Breast epithelium (tissue), 4 donors: ENCODE results near the gene CNTNAP2. TPM values are rescaled to one million over a fixed set of nuclear protein-coding genes. Genes with fewer than 3 reads are reported as not detected.

ENCODE experiments used
- DNase-seq, 2 donors: peaks; one replicate each; pipeline ENCODE4 v3.0.0-alpha.2; 2019; ENCODE audit warnings: low spot score in 2 of 2
- H3K27ac ChIP-seq, 2 donors: fragments of 200-600 bp; sonication (generic) in 1 of 2; one replicate each; pipeline ENCODE4 v1.5.1; 2016 to 2019; ENCODE audit warnings: mild to moderate bottlenecking in 1 of 2
- H3K27me3 ChIP-seq, 2 donors: fragments of 200-600 bp; sonication (generic) in 1 of 2; one replicate each; pipeline versions ENCODE4 v1.5.1 to v1.6.0; 2017 to 2019; ENCODE audit warnings: control low read depth in 1 of 2, mild to moderate bottlenecking in 1 of 2
- H3K36me3 ChIP-seq: fragments of 200-600 bp; one replicate; pipeline ENCODE4 v1.5.1; 2019
- H3K4me1 ChIP-seq, 2 donors: fragments of 200-600 bp; sonication (generic); one replicate each; pipeline ENCODE4 v1.5.1; 2016 to 2019; ENCODE audit warnings: control low read depth in 1 of 2
- H3K4me3 ChIP-seq, 3 donors: fragments of 200-600 bp; sonication (generic); 1 replicate in 2 of 3; 2 replicates in 1 of 3; pipeline ENCODE4 v1.5.1; 2016 to 2019; ENCODE audit warnings: mild to moderate bottlenecking in 3 of 3, moderate library complexity in 2 of 3
- H3K9me3 ChIP-seq, 2 donors: fragments of 200-600 bp; sonication (generic) in 1 of 2; one replicate each; pipeline ENCODE4 v1.5.1; 2016 to 2019; ENCODE audit warnings: control low read depth in 1 of 2
- POLR2A ChIP-seq: fragments of 450-650 bp; IDR thresholded peaks from one replicate; pipeline ENCODE4 v1.6.1; 2016; ENCODE audit warnings: antibody characterized with exemption, mild to moderate bottlenecking, moderate library complexity
- POLR2AphosphoS5 ChIP-seq, 3 donors: sonication (generic); formaldehyde crosslinking; IDR thresholded peaks; one replicate each; pipeline ENCODE4 v1.6.1; 2017; ENCODE audit warnings: antibody characterized with exemption in 3 of 3
- intact Hi-C: fragments of 100-400 bp; cut with DNase I; formaldehyde crosslinking; loops from one replicate; pipeline ENCODE4 v1.15.1; 2023; ENCODE audit warnings: low total_unique reads
- total RNA-seq, 3 donors: library from RNA; depleted of rRNA; stranded (reverse); fragments of >200 nt; gene quantifications; one replicate each; pipeline ENCODE4 v1.1.0, GENCODE V29; 2016
- TF ChIP-seq, protein P1 (sequence below), 3 donors: fragments of 450-650 bp; IDR thresholded peaks; one replicate each; pipeline ENCODE4 v1.5.1; 2016 to 2017; ENCODE audit warnings: antibody characterized with exemption in 3 of 3, mild to moderate bottlenecking in 3 of 3, moderate library complexity in 3 of 3

Gene CNTNAP2
- total RNA-seq, 3 donors from 2014 or later: 0.29 to 0.66 TPM; not detected in 1

DNA sequence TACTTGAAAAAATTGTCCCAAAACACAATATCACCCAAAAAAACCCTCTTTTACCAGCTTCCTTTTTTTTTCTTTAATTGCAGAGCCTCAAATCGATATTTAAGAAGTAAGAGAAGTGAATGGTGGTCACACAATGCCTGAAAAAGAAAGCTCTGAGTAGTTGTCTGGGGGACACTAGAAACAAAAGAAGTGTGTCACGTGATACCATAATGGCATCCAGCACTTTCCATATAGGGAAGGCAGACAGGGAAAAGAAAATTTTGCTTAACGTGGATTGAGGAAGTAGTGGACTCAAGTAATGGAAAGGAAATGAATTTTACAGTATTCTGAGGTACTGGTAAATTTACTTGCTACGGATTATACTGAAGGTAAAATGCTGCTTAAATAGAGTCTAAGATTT lies 1708.1 kb downstream of the CNTNAP2 start:
- intact Hi-C loops: no loop called here
- TF ChIP-seq POLR2AphosphoS5 (IDR thresholded peaks at IDR 0.05) (no peak), POLR2A (no peak)
- TF ChIP-seq, protein P1, sequence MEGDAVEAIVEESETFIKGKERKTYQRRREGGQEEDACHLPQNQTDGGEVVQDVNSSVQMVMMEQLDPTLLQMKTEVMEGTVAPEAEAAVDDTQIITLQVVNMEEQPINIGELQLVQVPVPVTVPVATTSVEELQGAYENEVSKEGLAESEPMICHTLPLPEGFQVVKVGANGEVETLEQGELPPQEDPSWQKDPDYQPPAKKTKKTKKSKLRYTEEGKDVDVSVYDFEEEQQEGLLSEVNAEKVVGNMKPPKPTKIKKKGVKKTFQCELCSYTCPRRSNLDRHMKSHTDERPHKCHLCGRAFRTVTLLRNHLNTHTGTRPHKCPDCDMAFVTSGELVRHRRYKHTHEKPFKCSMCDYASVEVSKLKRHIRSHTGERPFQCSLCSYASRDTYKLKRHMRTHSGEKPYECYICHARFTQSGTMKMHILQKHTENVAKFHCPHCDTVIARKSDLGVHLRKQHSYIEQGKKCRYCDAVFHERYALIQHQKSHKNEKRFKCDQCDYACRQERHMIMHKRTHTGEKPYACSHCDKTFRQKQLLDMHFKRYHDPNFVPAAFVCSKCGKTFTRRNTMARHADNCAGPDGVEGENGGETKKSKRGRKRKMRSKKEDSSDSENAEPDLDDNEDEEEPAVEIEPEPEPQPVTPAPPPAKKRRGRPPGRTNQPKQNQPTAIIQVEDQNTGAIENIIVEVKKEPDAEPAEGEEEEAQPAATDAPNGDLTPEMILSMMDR (IDR thresholded peaks at IDR 0.05): no peak
- Histone ChIP-seq H3K4me3 (no peak overlapping the region), H3K27me3 (no peaks in the 10 kb centered on the region), H3K9me3 (no peaks in the 10 kb centered on the region), H3K27ac (no peak overlapping the region), H3K4me1 (no peaks in the 10 kb centered on the region), H3K36me3 (no peaks in the 10 kb centered on the region)
- no peak for DNase-seq

DNA sequence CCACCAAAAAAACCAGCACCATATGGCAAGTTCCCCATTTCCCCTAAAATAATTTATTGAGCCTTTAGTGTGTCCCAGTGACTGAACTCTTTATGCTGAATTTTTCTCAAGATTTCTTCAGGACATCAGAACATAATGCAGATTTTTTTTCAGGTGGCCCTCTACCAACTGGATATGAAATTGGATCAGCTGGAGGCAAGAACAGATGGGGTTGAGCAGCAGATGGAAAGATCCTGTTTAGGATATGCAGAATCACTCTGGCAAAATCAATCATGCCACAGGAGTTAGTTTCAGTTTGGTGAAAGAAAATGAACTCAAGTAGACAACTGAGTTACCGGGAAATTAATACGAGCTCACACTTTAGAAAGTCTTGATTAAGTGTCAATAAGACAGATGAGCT lies 1712.4 kb downstream of the CNTNAP2 start:
- DNase-seq: no peak
- Histone ChIP-seq H3K36me3 (no peaks in the 10 kb centered on the region), H3K9me3 (no peaks in the 10 kb centered on the region), H3K4me1 (no peaks in the 10 kb centered on the region), H3K4me3 (no peak overlapping the region), H3K27ac (no peak overlapping the region), H3K27me3 (no peaks in the 10 kb centered on the region)
- TF ChIP-seq POLR2A (no peak), POLR2AphosphoS5 (IDR thresholded peaks at IDR 0.05) (no peak)
- TF ChIP-seq, protein P1 (IDR thresholded peaks at IDR 0.05): no peak
- intact Hi-C loops: no loop called here

DNA sequence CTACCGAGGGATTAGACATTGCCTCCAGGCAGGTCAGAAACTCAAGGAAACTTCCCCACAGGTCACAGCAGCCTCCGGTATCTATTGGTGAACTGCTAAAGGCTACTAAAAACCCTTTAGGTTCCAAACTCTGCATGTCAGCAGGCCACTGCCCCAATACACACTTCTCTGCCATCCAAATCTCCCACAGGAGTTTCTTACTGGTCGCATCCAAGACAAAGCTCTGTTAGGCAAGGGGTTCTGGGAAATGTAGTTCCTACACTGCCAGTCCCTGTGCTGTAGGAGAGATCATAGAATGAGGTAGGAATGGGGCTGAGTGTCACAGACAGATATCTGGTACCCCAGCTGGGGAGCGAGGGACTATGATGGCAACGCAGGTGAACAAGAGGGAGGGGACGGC lies 1717.0 kb downstream of the CNTNAP2 start:
- no peaks in the 10 kb centered on the region for H3K4me1 ChIP-seq
- DNase-seq: no peak
- no peaks in the 10 kb centered on the region for H3K36me3 ChIP-seq
- intact Hi-C loops: no loop called here
- no peak overlapping the region for H3K27ac ChIP-seq
- no peak overlapping the region for H3K4me3 ChIP-seq
- H3K9me3 ChIP-seq: no peaks in the 10 kb centered on the region
- TF ChIP-seq POLR2A (no peak), POLR2AphosphoS5 (IDR thresholded peaks at IDR 0.05) (no peak)
- TF ChIP-seq, protein P1 (IDR thresholded peaks at IDR 0.05): no peak
- H3K27me3 ChIP-seq: no peaks in the 10 kb centered on the region

DNA sequence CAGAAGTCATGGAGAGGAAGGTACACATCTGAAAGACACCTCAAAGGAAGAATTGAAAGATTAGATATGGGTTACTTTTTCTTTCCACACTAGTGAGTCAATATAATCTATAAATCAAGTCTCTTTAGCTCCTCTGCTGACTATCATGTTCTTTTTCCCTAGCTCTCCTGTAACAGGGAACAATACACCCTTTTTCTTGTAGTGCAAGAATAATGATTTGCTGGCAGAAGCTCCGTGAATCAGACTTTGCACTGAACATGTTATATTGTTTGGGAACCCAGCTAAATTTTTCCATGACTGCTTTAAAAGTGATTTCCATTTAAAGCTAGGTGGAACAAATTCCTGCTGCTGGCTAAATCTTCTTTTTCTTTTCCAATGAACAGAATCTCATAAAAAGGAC lies 1717.4 kb downstream of the CNTNAP2 start:
- Histone ChIP-seq H3K36me3 (no peaks in the 10 kb centered on the region), H3K4me1 (no peaks in the 10 kb centered on the region), H3K9me3 (no peaks in the 10 kb centered on the region), H3K27ac (no peak overlapping the region), H3K27me3 (no peaks in the 10 kb centered on the region), H3K4me3 (no peak overlapping the region)
- TF ChIP-seq POLR2AphosphoS5 (IDR thresholded peaks at IDR 0.05) (no peak), POLR2A (no peak)
- TF ChIP-seq, protein P1 (IDR thresholded peaks at IDR 0.05): no peak
- DNase-seq: no peak
- intact Hi-C loops: no loop called here

DNA sequence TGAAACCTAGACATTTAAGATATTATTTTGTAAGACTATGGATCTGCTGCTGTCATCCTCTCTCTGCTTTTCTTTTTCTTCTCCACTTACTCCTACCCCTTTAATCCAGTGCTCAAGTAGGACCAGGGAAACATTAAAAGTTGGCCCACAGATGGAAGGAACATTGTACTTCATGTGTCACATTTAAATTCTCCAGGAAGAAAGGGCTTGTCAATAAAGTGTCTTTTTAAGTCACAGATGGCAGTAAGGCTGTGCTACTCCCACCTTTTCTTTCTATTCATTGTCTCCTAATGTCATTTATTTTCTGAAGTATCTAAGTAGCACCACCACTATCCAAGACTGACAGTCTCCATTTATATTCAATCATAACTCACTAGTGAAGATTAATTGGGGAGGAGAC lies 1736.2 kb downstream of the CNTNAP2 start:
- no peak for TF ChIP-seq POLR2AphosphoS5 (IDR thresholded peaks at IDR 0.05)
- TF ChIP-seq, protein P1 (IDR thresholded peaks at IDR 0.05): no peak
- TF ChIP-seq POLR2A: no peak
- Histone ChIP-seq H3K36me3 (no peaks in the 10 kb centered on the region), H3K27ac (no peak overlapping the region), H3K4me1 (no peaks in the 10 kb centered on the region), H3K4me3 (no peak overlapping the region), H3K9me3 (no peaks in the 10 kb centered on the region), H3K27me3 (no peaks in the 10 kb centered on the region)
- intact Hi-C loops: no loop called here
- no peak for DNase-seq
